ENCODE results near the gene HOXA13. TPM values are rescaled to one million over a fixed set of nuclear protein-coding genes. Genes with fewer than 3 reads are reported as not detected.

The HOXA13 gene
- polyA plus RNA-seq, 1 of the 3 experiments (the other 2 are of a cell fraction), result not detected

GRCh38 chr7:27191833-27192545 is 7.9 kb downstream of the HOXA13 start (continued):
- TF ChIP-seq ELF1 (IDR thresholded peaks at IDR 0.05), result no peak
- no peak for TF ChIP-seq FOSL2 (IDR thresholded peaks at IDR 0.05; ENCODE audit: borderline replicate concordance, low read depth)
- TF ChIP-seq RCOR1 (IDR thresholded peaks at IDR 0.05; ENCODE audit: low read length), result no peak
- TF ChIP-seq TEAD4 (IDR thresholded peaks at IDR 0.05; ENCODE audit: borderline replicate concordance, insufficient read depth), result no peak
- no peak for TF ChIP-seq YY1 (IDR thresholded peaks at IDR 0.05; ENCODE audit: low read depth)
- no peak for TF ChIP-seq FOXJ3 (CRISPR knock-in tag; IDR thresholded peaks at IDR 0.05)
- TF ChIP-seq RAD21 (IDR thresholded peaks at IDR 0.05; ENCODE audit: low read length), result no peak
- no peak for TF ChIP-seq TCF12 (IDR thresholded peaks at IDR 0.05)
- no peak for TF ChIP-seq MAX (IDR thresholded peaks at IDR 0.05; ENCODE audit: low read depth)
- no peak for TF ChIP-seq MXI1 (IDR thresholded peaks at IDR 0.05; ENCODE audit: low read depth, low read length)

GRCh38 chr7:27191161-27191731 is 8.6 kb downstream of the HOXA13 start:
- H3K36me3 ChIP-seq (replicated peaks in 1 of 2; ENCODE audit: control insufficient read depth in 1 of 2, insufficient read depth in 2 of 2, low read length in 1 of 2), result no peaks in the 10 kb centered on the region
- no peaks in the 10 kb centered on the region for H3K9me3 ChIP-seq
- peaks cover 30% of the 10 kb centered on the region for H4K20me1 ChIP-seq (ENCODE audit: insufficient read depth)
- H2AFZ ChIP-seq (ENCODE audit: low read depth), result no peak overlapping the region
- no peak overlapping the region for H3K9ac ChIP-seq
- 33% methylated on average over 15 of the region's 15 CpGs for WGBS (ENCODE audit: low lambda C conversion rate)
- no peak overlapping the region for H3K4me2 ChIP-seq
- H3K27ac ChIP-seq (ENCODE audit: low read depth in 2 of 2, low read length in 1 of 2), result no peak overlapping the region
- H3K79me2 ChIP-seq (ENCODE audit: insufficient read depth), result no peaks in the 10 kb centered on the region
- H3F3A ChIP-seq (replicated peaks; ENCODE audit: insufficient read depth), result peaks cover 13% of the 10 kb centered on the region
- CTCF ChIA-PET, result interaction anchor here (0.8 to 10.7 kb wide), 16 partner anchors 9 to 1339 kb away, joined by 3 to 84 read pairs (median 9); no protein-coding TSS in a partner anchor
- POLR2A ChIA-PET, result no interaction called here
- peaks cover 0 to 4% of the 10 kb centered on the region in 2 experiments; a peak in 1 of 4 replicates for H3K4me1 ChIP-seq (ENCODE audit: control insufficient read depth in 1 of 2, insufficient read depth in 2 of 2, low read depth in 1 of 2, low read length in 1 of 2)
- H3K9me2 ChIP-seq, result no peaks in the 10 kb centered on the region
- no peak for DNase-seq
- H3K27me3 ChIP-seq (ENCODE audit: insufficient read depth), result peaks cover 96% of the 10 kb centered on the region
- H3K4me3 ChIP-seq (ENCODE audit: low read depth in 2 of 2, low read length in 1 of 2), result no peak overlapping the region
- TF ChIP-seq FOSL2 (IDR thresholded peaks at IDR 0.05; ENCODE audit: borderline replicate concordance, low read depth) (no peak), MEF2A (IDR thresholded peaks at IDR 0.05; ENCODE audit: borderline replicate concordance, low read depth) (no peak), IRF3 (IDR thresholded peaks at IDR 0.05; ENCODE audit: low read depth, low read length) (no peak), CTCF (IDR thresholded peaks at IDR 0.05) (no peak), NRF1 (IDR thresholded peaks at IDR 0.05; ENCODE audit: low read depth, low read length) (no peak), GABPA (IDR thresholded peaks at IDR 0.05; ENCODE audit: low read depth) (no peak), RXRA (IDR thresholded peaks at IDR 0.05; ENCODE audit: borderline replicate concordance, low read depth) (no peak), ZBTB33 (IDR thresholded peaks at IDR 0.05; ENCODE audit: borderline replicate concordance, low read depth) (no peak), TAF1 (IDR thresholded peaks at IDR 0.05; ENCODE audit: borderline replicate concordance, low read depth, low read length) (no peak), SIN3A (IDR thresholded peaks at IDR 0.05; ENCODE audit: borderline replicate concordance, low read depth, low read length) (no peak), NFIC (IDR thresholded peaks at IDR 0.05; ENCODE audit: borderline replicate concordance) (no peak), SMC3 (IDR thresholded peaks at IDR 0.05; ENCODE audit: low read depth, low read length) (no peak), RAD21 (IDR thresholded peaks at IDR 0.05; ENCODE audit: low read length) (no peak), PBX3 (IDR thresholded peaks at IDR 0.05) (no peak), EP300 (IDR thresholded peaks at IDR 0.05; ENCODE audit: borderline replicate concordance in 1 of 2, low read depth in 1 of 2, low read length in 1 of 2) (no peak), RCOR1 (IDR thresholded peaks at IDR 0.05; ENCODE audit: low read length) (no peak), FOXM1 (IDR thresholded peaks at IDR 0.05; ENCODE audit: low read depth) (no peak), EZH2phosphoT487 (IDR thresholded peaks at IDR 0.05; ENCODE audit: borderline replicate concordance, low read depth) (no peak)

All from SK-N-SH (cell line).